Measurements from ENCODE around the gene GPC6. TPM values are rescaled to one million over a fixed set of nuclear protein-coding genes. Genes with fewer than 3 reads are reported as not detected.

Gene GPC6
- total RNA-seq, 1 experiment from 2014 or later, result 0.22 TPM

DNA sequence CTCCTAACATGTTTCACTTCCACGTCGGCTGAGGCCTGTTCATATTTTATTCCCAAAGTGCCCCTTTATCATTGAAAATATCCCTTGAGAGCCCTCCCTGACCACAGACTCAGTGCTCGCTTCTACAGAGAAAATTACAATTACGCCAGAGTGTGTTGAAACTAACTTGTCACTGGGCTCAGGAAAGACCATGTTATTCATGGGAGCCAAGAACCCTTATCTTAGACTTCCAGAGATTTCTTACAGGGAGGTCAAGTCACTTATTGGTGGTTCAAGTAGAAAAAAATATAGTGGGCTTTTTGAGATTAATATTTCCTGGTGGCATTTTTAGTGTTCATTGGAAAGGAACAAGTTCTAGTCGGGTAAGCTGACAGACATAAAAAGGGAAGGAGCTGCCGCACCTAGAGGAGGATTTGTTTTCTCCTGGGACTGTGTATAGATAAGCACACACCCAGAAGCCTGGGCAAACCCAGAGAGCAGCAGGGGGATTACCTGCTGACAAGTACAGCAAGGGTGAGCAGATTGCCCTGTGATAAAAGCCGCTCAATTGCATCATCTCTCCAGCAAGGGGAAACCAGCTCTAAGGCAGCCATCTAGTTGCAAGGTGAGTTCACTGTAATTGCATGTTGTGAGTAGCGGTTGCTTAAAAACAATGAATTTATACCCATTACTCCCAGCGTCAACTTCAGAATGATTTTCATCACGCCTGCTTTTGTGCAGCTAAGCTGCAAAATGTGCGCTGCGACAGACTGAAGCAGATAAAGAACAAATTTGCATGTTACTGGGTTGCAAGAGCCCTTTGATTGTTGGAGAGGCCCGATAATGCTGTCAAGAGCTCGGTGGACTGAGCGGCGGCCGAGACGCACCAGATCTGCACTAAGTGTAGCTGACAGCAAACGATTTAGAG lies 1206.7 kb downstream of the GPC6 start (continued):
- no peak for TF ChIP-seq CTCF (IDR thresholded peaks at IDR 0.05 in 2 of 3, conservative IDR thresholded peaks at IDR 0.05 in 1 of 3; ENCODE audit: borderline replicate concordance in 1 of 3, insufficient read depth in 1 of 3, low read depth in 2 of 3, low read length in 2 of 3)

DNA sequence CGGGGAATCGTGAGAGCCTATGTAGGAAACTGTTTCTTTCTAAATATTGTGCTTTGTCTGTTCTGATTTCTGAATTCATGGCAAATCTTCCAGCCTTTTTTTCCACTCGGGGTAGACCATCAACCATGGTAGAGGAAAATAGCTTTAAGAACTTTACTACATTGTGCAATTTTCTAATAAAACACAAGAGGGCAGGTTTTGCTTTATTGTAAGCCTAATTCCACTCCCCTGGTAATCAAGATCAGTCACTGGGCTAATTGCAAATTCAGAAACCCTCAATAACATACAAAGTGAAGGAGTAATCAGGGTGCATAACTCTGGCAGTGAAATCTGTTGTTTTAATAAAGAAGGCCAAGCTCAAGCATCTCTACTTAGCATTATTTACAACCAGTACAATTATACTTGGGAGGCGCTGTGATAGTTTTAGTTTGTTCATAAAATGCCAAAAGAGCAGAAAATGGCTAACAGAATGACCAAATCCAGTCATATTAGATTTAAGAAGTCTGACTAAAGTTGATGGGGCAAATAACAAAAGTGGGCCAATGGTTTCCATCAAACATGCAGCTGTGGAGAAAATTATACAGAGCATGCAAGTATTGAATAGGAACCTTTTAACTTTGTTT lies 1209.1 kb downstream of the GPC6 start:
- Histone ChIP-seq H3K27ac (ENCODE audit: low read depth, low read length) (no peak overlapping the region), H3K4me3 (replicated peaks in 1 of 2; ENCODE audit: low read depth in 1 of 2, low read length in 2 of 2) (no peak overlapping the region), H3K9me3 (ENCODE audit: control insufficient read depth in 1 of 2, insufficient read depth in 1 of 2, low read depth in 1 of 2, low read length in 2 of 2) (no peaks in the 10 kb centered on the region), H3K4me1 (ENCODE audit: control insufficient read depth in 1 of 2, insufficient read depth in 2 of 2, low read length in 2 of 2) (no peaks in the 10 kb centered on the region), H3K36me3 (ENCODE audit: control insufficient read depth in 1 of 2, insufficient read depth in 2 of 2, low read length in 2 of 2) (no peaks in the 10 kb centered on the region), H2AFZ (ENCODE audit: low read depth, low read length, poor library complexity, severe bottlenecking) (peak overlapping the region; percentile 57), H4K20me1 (ENCODE audit: insufficient read depth) (no peaks in the 10 kb centered on the region), H3K27me3 (ENCODE audit: insufficient read depth, low read length) (peaks cover 21% of the 10 kb centered on the region; the same call in 1 of the 2 replicates), H3K9me2 (ENCODE audit: insufficient read depth) (no peaks in the 10 kb centered on the region), H3K79me2 (ENCODE audit: insufficient read depth, low read length) (no peaks in the 10 kb centered on the region), H3K9ac (ENCODE audit: low read length) (no peak overlapping the region), H3K4me2 (ENCODE audit: low read length) (no peak overlapping the region)
- ChIA-PET CTCF (interaction anchor here (1.0 to 7.7 kb wide), 6 partner anchors 19 to 194 kb away, joined by 3 to 110 read pairs (median 4); partner anchors contain the start of gene GPR180), RAD21 (ENCODE audit: low non-redundant PET in 1 of 2, low total read pairs in 2 of 2, uncharacterized antibody in 2 of 2, unreplicated experiment in 2 of 2) (interaction anchor here (0.7 to 1.0 kb wide), 2 partner anchors 182 kb away, joined by 5 to 7 read pairs; no protein-coding TSS in a partner anchor), POLR2A (no interaction called here)
- intact Hi-C loops (cut with micrococcal nuclease), result loop anchor here (1.0 to 10.0 kb wide), 4 partner anchors 112 to 969 kb away; no protein-coding TSS in a partner anchor
- DNase-seq (ENCODE audit: low read depth, low spot score) (peak; percentile 34), ATAC-seq (peak; percentile 79)
- no TSS peak for BruUV-seq (replicated peaks)
- peak; percentile 75 for TF ChIP-seq RAD21 (IDR thresholded peaks at IDR 0.05; ENCODE audit: low read depth)
- TF ChIP-seq CTCF (IDR thresholded peaks at IDR 0.05 in 2 of 3, conservative IDR thresholded peaks at IDR 0.05 in 1 of 3; ENCODE audit: borderline replicate concordance in 1 of 3, insufficient read depth in 1 of 3, low read depth in 2 of 3, low read length in 2 of 3), result peak; percentile 38 to 67 (median 47); a peak in 5 of 6 replicates
- 0 out of 2 replicates have a peak, but pooled peaks have one; percentile 16 for TF ChIP-seq CEBPB (IDR thresholded peaks at IDR 0.05; ENCODE audit: low read depth)
- TF ChIP-seq EZH2phosphoT487 (IDR thresholded peaks at IDR 0.05; ENCODE audit: borderline replicate concordance), result no peak
- no peak for TF ChIP-seq SP1 (IDR thresholded peaks at IDR 0.05; ENCODE audit: low read depth)
